Panc1 (cell line): Measurements from ENCODE around the gene EMID1.

Source experiments
- CTCF ChIP-seq: fragments of 450-650 bp; IDR thresholded peaks from 2 replicates; pipeline ENCODE4 v1.5.1; 2017; ENCODE audit warnings: mild to moderate bottlenecking
- POLR2AphosphoS5 ChIP-seq: IDR thresholded peaks from 2 replicates; pipeline ENCODE4 v1.6.1; 2012; ENCODE audit warnings: mild to moderate bottlenecking, low read depth, low read length, moderate library complexity
- REST ChIP-seq, 2 experiments: IDR thresholded peaks; 2 replicates each; pipeline ENCODE4 v1.6.1; 2011 to 2012; ENCODE audit warnings: low read depth in 2 of 2, control low read depth in 1 of 2, low read length in 1 of 2, mild to moderate bottlenecking in 1 of 2, moderate library complexity in 1 of 2; ENCODE audit not compliant: insufficient read depth in 1 of 2
- TCF7L2 ChIP-seq: IDR thresholded peaks from 2 replicates; pipeline ENCODE4 v1.6.1; 2011; ENCODE audit warnings: mild to moderate bottlenecking, low read depth, low read length, inconsistent platforms

GRCh38 chr22:29212743-29213142, 7.0 kb downstream of the EMID1 start:
- no peak for TF ChIP-seq CTCF
- TF ChIP-seq POLR2AphosphoS5 = no peak
- TF ChIP-seq REST (IDR thresholded peaks at IDR 0.05; ENCODE audit: insufficient read depth in 1 of 2, low read depth in 2 of 2, low read length in 1 of 2) = no peak
- TF ChIP-seq TCF7L2 = no peak
